ENCODE data around the gene TTC34. TPM values are rescaled to one million over a fixed set of nuclear protein-coding genes. Genes with fewer than 3 reads are reported as not detected.

The TTC34 gene
- total RNA-seq, 1 experiment from 2014 or later = 1.7 TPM

GRCh38 chr1:2607641-2608091 lies 193.8 kb downstream of the TTC34 start:
- H3K79me2 ChIP-seq (ENCODE audit: low read depth) = no peaks in the 10 kb centered on the region
- intact Hi-C loops (cut with micrococcal nuclease; ENCODE audit: unreplicated experiment) = no loop called here
- no peaks in the 10 kb centered on the region for H3K36me3 ChIP-seq (ENCODE audit: low read depth)
- CTCF ChIA-PET = no interaction called here
- no peaks in the 10 kb centered on the region for H3K4me1 ChIP-seq (replicated peaks; ENCODE audit: insufficient read depth)
- H2AFZ ChIP-seq = no peak overlapping the region
- no peak for DNase-seq
- peaks cover 70% of the 10 kb centered on the region for H3K27me3 ChIP-seq (ENCODE audit: insufficient read depth, low read depth)
- H4K20me1 ChIP-seq (ENCODE audit: insufficient read depth) = no peaks in the 10 kb centered on the region
- POLR2A ChIA-PET (ENCODE audit: unreplicated experiment) = no interaction called here
- no peak overlapping the region for H3K27ac ChIP-seq
- TF ChIP-seq CTCF (conservative IDR thresholded peaks at IDR 0.05) = no peak
- no peak for TF ChIP-seq EZH2 (IDR thresholded peaks at IDR 0.05; ENCODE audit: low read depth)
- no TSS peak for BruUV-seq (replicated peaks)
- no peak overlapping the region for H3K4me3 ChIP-seq
- H3K9me2 ChIP-seq (ENCODE audit: insufficient read depth) = no peaks in the 10 kb centered on the region
- H3F3A ChIP-seq (ENCODE audit: insufficient read depth, low read depth) = peaks cover 9% of the 10 kb centered on the region; the same call in 1 of the 2 replicates
- H3K9me3 ChIP-seq (ENCODE audit: insufficient read depth, low read depth) = no peaks in the 10 kb centered on the region
- no peak overlapping the region for H3K4me2 ChIP-seq

GRCh38 chr1:2606881-2607621 lies 194.4 kb downstream of the TTC34 start:
- ChIA-PET CTCF (no interaction called here), POLR2A (ENCODE audit: unreplicated experiment) (no interaction called here)
- intact Hi-C loops (cut with micrococcal nuclease; ENCODE audit: unreplicated experiment) = no loop called here

GRCh38 chr1:2606396-2606880 lies 195.1 kb downstream of the TTC34 start:
- no peaks in the 10 kb centered on the region for H3K79me2 ChIP-seq (ENCODE audit: low read depth)
- no peak overlapping the region for H2AFZ ChIP-seq
- no peaks in the 10 kb centered on the region for H3K36me3 ChIP-seq (ENCODE audit: low read depth)
- intact Hi-C loops (cut with micrococcal nuclease; ENCODE audit: unreplicated experiment) = no loop called here
- H4K20me1 ChIP-seq (ENCODE audit: insufficient read depth) = no peaks in the 10 kb centered on the region
- CTCF ChIA-PET = no interaction called here
- no peaks in the 10 kb centered on the region for H3K9me3 ChIP-seq (ENCODE audit: insufficient read depth, low read depth)
- H3K4me1 ChIP-seq (replicated peaks; ENCODE audit: insufficient read depth) = no peaks in the 10 kb centered on the region
- TF ChIP-seq EZH2 (IDR thresholded peaks at IDR 0.05; ENCODE audit: low read depth) = no peak
- H3K27me3 ChIP-seq (ENCODE audit: insufficient read depth, low read depth) = peaks cover 72% of the 10 kb centered on the region
- H3K9me2 ChIP-seq (ENCODE audit: insufficient read depth) = no peaks in the 10 kb centered on the region
- H3K27ac ChIP-seq = no peak overlapping the region
- H3K4me2 ChIP-seq = no peak overlapping the region
- no TSS peak for BruUV-seq (replicated peaks)
- H3K4me3 ChIP-seq = no peak overlapping the region
- peaks cover 9% of the 10 kb centered on the region; the same call in 1 of the 2 replicates for H3F3A ChIP-seq (ENCODE audit: insufficient read depth, low read depth)
- POLR2A ChIA-PET (ENCODE audit: unreplicated experiment) = no interaction called here
- DNase-seq = no peak

More at GRCh38 chr1:2606881-2607621, 194.4 kb downstream of the TTC34 start:
- H3K27ac ChIP-seq = no peak overlapping the region
- no peaks in the 10 kb centered on the region for H3K79me2 ChIP-seq (ENCODE audit: low read depth)
- no peak overlapping the region for H3K4me3 ChIP-seq
- no peak for DNase-seq
- no peak for TF ChIP-seq CTCF (conservative IDR thresholded peaks at IDR 0.05)
- no peak for TF ChIP-seq EZH2 (IDR thresholded peaks at IDR 0.05; ENCODE audit: low read depth)
- peaks cover 70% of the 10 kb centered on the region for H3K27me3 ChIP-seq (ENCODE audit: insufficient read depth, low read depth)
- H3F3A ChIP-seq (ENCODE audit: insufficient read depth, low read depth) = peaks cover 9% of the 10 kb centered on the region; the same call in 1 of the 2 replicates
- BruUV-seq (replicated peaks) = no TSS peak
- H2AFZ ChIP-seq = no peak overlapping the region
- H3K9me2 ChIP-seq (ENCODE audit: insufficient read depth) = no peaks in the 10 kb centered on the region
- no peaks in the 10 kb centered on the region for H3K4me1 ChIP-seq (replicated peaks; ENCODE audit: insufficient read depth)
- H3K9me3 ChIP-seq (ENCODE audit: insufficient read depth, low read depth) = no peaks in the 10 kb centered on the region
- H4K20me1 ChIP-seq (ENCODE audit: insufficient read depth) = no peaks in the 10 kb centered on the region
- no peaks in the 10 kb centered on the region for H3K36me3 ChIP-seq (ENCODE audit: low read depth)
- H3K4me2 ChIP-seq = no peak overlapping the region

Data from PC-9 (cell line).